Stimulated activated CD4-positive, alpha-beta T cell treated with anti-CD3 and anti-CD28 coated beads, Interleukin-12 subunit alpha, Interleukin-12 subunit beta, amount 100 ng/mL, for 4 hours (primary cell): Measurements from ENCODE around the gene LIPK.
"Not testable (repeated sequence)": the region's sequence is repeated elsewhere in the genome, so short reads cannot be mapped to it uniquely, and the experiment has no call there.

Experiments used
- DNase-seq: peaks from one replicate; pipeline ENCODE4 v3.0.0-alpha.2; 2020

The LIPK gene

GRCh38 chr10:88705958-88706357 is at the start of gene LIPK:
Gene LIPK, plus strand, starts transcription at chr10:88706249. Its CDS starts 18,295 bp downstream, at chr10:88724544.
- no peak for DNase-seq

GRCh38 chr10:88657901-88658300 is 48.1 kb upstream of the LIPK start:
- DNase-seq, result no peak

GRCh38 chr10:88659725-88660597 is 46.1 kb upstream of the LIPK start:
- DNase-seq, result no peak

GRCh38 chr10:88660598-88660884 is 45.5 kb upstream of the LIPK start:
- no peak for DNase-seq

GRCh38 chr10:88661018-88661417 is 45.0 kb upstream of the LIPK start:
- DNase-seq, result no peak

GRCh38 chr10:88661577-88661976 is 44.5 kb upstream of the LIPK start:
- DNase-seq, result no peak

GRCh38 chr10:88663153-88663552 is 42.9 kb upstream of the LIPK start:
- DNase-seq, result not testable (repeated sequence)

GRCh38 chr10:88664142-88664541 is 41.9 kb upstream of the LIPK start, which contains the start of gene LIPF:
Gene LIPF, plus strand, starts transcription at chr10:88664442. Its CDS starts 2,856 bp downstream, at chr10:88667298.
- DNase-seq, result no peak

GRCh38 chr10:88668465-88668864 is 37.6 kb upstream of the LIPK start:
- DNase-seq, result no peak

GRCh38 chr10:88670497-88670896 is 35.6 kb upstream of the LIPK start:
- DNase-seq, result no peak

- DNase-seq, result no peak
Measured at GRCh38 chr10:88672041-88672440, 34.0 kb upstream of the LIPK start.

- DNase-seq, result no peak
Measured at GRCh38 chr10:88676283-88677060, 29.6 kb upstream of the LIPK start.

GRCh38 chr10:88680958-88681357 is 25.1 kb upstream of the LIPK start:
- DNase-seq, result no peak

GRCh38 chr10:88682491-88682890 is 23.6 kb upstream of the LIPK start:
- no peak for DNase-seq

- no peak for DNase-seq
Measured at GRCh38 chr10:88687853-88688467, 18.1 kb upstream of the LIPK start.

- no peak for DNase-seq
Measured at GRCh38 chr10:88689366-88689765, 16.7 kb upstream of the LIPK start.

- no peak for DNase-seq
Measured at GRCh38 chr10:88693392-88694020, 12.5 kb upstream of the LIPK start.

- no peak for DNase-seq
Measured at GRCh38 chr10:88702848-88703597, 3.0 kb upstream of the LIPK start.

GRCh38 chr10:88707429-88708155 is 1.5 kb downstream of the LIPK start:
- DNase-seq, result no peak

GRCh38 chr10:88709361-88709760 is 3.3 kb downstream of the LIPK start:
- DNase-seq, result not testable (repeated sequence)

- no peak for DNase-seq
Measured at GRCh38 chr10:88715517-88715916, 9.5 kb downstream of the LIPK start.

- DNase-seq, result no peak
Measured at GRCh38 chr10:88721392-88721791, 15.3 kb downstream of the LIPK start.
